ENCODE measurements around the gene STOX2.

Gene STOX2

GRCh38 chr4:183905593-183906488 is 734 bp downstream of the STOX2 start:
- DNase-seq (ENCODE audit: low read depth) = no peak
- no peak for TF ChIP-seq CTCF (IDR thresholded peaks at IDR 0.05; ENCODE audit: control insufficient read depth, insufficient read depth, low read depth, low read length, missing control alignments)
- H3K4me3 ChIP-seq (ENCODE audit: control insufficient read depth, low read depth, low read length) = peak overlapping the region; percentile 30

- DNase-seq (ENCODE audit: low read depth) = no peak
- no peak overlapping the region for H3K4me3 ChIP-seq (ENCODE audit: control insufficient read depth, low read depth, low read length)
- no peak for TF ChIP-seq CTCF (IDR thresholded peaks at IDR 0.05; ENCODE audit: control insufficient read depth, insufficient read depth, low read depth, low read length, missing control alignments)
These were observed 1.3 kb downstream of the STOX2 start for GRCh38 chr4:183906489-183906738.

- no peak for DNase-seq (ENCODE audit: low read depth)
- H3K4me3 ChIP-seq (ENCODE audit: control insufficient read depth, low read depth, low read length) = no peak overlapping the region
These were observed 1.9 kb downstream of the STOX2 start for GRCh38 chr4:183906739-183907651.

GRCh38 chr4:183907871-183908683 is 3.0 kb downstream of the STOX2 start:
- no peak overlapping the region for H3K4me3 ChIP-seq (ENCODE audit: control insufficient read depth, low read depth, low read length)
- no peak for TF ChIP-seq CTCF (IDR thresholded peaks at IDR 0.05; ENCODE audit: control insufficient read depth, insufficient read depth, low read depth, low read length, missing control alignments)
- DNase-seq (ENCODE audit: low read depth) = no peak

More at GRCh38 chr4:183906739-183907651, 1.9 kb downstream of the STOX2 start:
- no peak for TF ChIP-seq CTCF (IDR thresholded peaks at IDR 0.05; ENCODE audit: control insufficient read depth, insufficient read depth, low read depth, low read length, missing control alignments)

- TF ChIP-seq CTCF (IDR thresholded peaks at IDR 0.05; ENCODE audit: control insufficient read depth, insufficient read depth, low read depth, low read length, missing control alignments) = no peak
- DNase-seq (ENCODE audit: low read depth) = no peak
- H3K4me3 ChIP-seq (ENCODE audit: control insufficient read depth, low read depth, low read length) = no peak overlapping the region
These were observed 4.1 kb downstream of the STOX2 start for GRCh38 chr4:183909187-183909586.

GRCh38 chr4:183909801-183910200 is 4.7 kb downstream of the STOX2 start:
- no peak for DNase-seq (ENCODE audit: low read depth)
- TF ChIP-seq CTCF (IDR thresholded peaks at IDR 0.05; ENCODE audit: control insufficient read depth, insufficient read depth, low read depth, low read length, missing control alignments) = no peak
- no peak overlapping the region for H3K4me3 ChIP-seq (ENCODE audit: control insufficient read depth, low read depth, low read length)
